ENCODE results near the gene KIRREL3.

Gene KIRREL3

DNA sequence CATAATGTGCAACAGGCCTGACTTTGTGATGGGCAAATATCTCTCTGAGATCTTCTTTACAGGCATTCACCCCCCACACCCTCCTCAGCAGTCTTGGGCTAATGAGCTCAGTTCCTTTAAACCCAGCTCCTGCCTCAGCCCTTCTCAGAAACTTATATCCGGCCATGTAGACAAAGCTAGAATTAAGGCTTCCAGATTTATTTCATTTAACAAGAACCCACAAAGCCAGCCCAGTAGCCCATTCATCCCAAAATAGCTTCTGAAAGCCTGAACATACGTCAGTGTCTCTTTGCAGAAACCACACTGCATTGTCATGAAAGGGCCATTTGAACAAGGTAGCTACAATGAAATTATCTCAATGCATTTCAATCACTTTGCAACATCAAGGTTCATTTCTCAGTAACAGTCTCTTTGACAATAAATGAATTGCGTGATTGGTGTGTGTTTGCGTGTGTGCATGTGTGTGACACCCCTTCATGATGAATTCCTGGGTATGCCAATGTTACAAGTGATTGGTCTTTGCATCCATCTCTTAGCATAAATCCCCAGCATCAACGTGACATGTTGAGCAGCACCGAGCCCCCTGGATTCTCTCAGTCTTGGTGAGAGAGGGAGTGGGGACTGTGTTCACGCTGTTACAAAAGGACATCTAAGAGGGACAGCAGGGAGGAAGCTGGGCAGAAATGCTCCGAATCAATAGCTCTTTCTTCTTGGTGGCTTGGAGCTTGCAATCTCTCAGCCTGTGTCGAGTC is 299.6 kb downstream of the KIRREL3 start:
- DNase-seq, result no peak

DNA sequence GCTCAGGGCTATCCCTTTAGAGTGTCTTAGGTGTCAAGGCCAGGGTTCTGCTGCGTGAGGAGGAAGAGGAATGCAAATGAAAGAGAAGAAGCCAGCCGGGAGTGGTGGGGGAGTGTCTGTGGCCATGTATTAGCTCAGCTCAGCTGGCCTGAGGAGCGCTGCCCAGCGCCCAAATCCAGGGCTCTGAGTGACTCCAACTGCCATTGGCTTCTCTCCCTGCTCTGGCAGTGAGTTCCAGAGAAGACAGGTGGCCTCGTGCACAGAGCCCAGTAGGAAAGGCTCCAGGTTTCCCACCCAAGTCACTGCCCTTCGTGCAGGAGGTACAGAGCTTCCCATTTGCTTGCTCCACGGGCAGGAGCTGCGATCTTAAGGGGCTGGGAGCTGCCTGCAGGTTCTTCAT is 302.0 kb downstream of the KIRREL3 start:
- no peak for DNase-seq

DNA sequence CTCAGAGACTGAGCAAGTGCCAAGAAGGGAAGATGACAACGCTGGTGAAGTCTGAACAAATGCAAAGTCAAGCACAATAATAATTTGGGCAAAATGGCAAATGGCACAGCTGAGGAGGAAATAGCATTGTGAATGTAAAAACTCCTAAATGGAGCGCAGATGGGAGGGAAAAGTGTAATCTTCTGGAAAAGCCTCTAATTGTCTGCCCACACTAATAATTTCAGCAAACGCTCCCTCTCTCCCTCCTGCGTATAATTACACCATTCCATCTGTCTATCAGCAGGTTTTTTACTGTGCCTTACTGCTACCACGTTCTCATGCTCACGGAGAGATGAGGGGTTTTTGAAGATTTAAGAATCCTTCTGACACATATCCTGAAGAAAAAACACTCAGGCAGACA is 302.6 kb downstream of the KIRREL3 start:
- no peak for DNase-seq

DNA sequence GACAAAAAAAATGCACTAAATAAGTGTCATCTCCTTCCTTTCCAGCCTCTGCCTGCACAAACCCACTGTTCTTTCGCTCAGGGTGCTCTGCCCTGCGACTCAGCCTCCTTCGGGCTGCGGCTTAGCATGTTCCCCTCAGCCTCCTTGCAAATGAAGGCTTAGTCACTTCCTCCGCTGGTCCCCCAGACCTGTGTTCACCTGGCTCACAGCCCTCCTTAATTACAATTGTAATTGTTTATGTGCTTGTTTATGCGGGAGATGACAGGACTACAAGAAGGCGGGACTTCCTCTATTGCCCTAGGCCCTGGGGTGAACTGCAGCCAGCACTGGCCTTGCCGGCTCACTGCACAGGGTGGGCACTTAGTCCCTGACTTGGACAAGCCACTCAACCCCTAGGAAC is 303.6 kb downstream of the KIRREL3 start:
- no peak for DNase-seq

DNA sequence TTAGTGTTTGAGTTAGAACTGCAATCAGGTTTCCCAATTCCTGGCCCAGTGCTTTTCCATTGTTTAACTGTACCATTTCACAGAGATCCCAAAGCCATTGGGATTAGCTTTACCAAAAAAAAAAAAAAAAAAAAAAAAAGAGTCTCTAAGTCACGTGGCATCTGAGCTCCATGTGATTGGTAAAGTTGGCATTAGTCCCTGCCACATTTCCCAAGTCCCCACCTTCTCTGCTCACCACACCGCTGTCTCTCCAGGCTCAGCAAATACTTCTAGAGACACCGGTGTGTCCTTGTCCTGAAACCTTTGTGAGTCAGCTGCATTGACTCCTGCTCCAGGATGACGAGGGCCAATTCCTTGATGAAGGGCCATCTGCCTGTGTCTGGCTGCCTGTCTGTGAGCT is 305.3 kb downstream of the KIRREL3 start:
- no peak for DNase-seq

DNA sequence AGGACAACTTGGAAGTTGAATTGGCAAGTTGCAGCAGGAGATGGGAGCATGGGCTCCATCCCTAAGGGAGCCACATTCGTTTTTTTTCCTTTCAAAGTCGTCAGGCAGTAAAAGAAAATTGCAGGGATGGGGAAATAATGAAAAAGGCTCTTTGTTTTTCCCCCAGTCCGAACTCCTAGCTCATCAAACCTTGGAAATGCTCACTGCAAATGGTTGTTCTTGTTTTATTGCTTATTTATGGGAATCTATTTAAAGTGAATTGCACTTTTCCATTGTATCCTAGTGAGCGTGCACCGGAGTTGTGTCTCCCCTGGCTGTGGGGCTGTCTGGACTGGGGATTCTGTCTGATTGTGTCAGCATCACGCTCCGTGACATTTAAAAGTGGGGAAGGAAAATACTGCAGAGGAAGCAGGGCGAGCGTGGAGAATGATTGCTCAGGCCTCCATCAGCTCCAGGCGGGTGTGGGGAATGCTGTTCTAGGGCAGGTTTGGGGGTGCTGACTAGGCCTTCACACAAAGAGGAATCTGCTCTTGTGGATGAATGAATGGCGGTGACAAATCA is 306.4 kb downstream of the KIRREL3 start:
- DNase-seq, result no peak

DNA sequence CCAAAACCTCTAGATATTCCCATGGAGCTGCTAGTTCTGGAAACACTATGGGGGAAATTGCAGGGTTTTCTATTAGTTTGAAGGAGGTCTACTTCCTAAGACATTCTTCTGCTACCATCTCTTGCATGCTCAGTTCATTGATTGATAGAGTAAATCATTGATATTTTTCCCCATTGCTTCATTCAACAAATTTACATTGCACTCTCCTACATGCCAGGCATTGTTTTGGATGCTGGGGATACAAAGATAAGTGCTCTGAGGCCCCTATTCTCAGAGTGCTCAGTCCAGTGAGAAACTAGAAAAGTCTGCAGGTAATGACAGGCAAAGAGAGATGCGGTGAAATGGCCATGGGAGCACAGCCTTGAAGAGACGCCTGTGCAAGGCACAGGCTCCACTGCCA is 313.1 kb downstream of the KIRREL3 start:
- no peak for DNase-seq

DNA sequence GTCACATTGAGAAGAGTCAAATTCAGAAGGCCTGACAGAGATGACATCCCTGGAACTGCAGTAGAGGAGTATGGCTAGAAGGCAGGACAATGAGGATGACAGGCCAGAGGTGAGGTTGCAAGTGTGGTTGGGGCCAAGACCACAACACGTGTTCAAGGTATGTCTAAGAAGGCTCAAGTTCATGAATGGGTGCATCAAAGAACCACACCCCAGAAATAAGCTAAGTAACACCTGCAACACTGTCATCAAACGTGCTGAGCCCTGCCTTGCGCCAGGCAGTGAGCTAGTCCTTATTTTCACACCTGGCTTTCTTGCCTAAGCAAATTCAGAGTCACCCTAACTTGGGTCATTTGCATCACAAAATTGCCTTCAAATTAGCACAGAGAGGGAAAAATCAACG is 313.6 kb downstream of the KIRREL3 start:
- no peak for DNase-seq

DNA sequence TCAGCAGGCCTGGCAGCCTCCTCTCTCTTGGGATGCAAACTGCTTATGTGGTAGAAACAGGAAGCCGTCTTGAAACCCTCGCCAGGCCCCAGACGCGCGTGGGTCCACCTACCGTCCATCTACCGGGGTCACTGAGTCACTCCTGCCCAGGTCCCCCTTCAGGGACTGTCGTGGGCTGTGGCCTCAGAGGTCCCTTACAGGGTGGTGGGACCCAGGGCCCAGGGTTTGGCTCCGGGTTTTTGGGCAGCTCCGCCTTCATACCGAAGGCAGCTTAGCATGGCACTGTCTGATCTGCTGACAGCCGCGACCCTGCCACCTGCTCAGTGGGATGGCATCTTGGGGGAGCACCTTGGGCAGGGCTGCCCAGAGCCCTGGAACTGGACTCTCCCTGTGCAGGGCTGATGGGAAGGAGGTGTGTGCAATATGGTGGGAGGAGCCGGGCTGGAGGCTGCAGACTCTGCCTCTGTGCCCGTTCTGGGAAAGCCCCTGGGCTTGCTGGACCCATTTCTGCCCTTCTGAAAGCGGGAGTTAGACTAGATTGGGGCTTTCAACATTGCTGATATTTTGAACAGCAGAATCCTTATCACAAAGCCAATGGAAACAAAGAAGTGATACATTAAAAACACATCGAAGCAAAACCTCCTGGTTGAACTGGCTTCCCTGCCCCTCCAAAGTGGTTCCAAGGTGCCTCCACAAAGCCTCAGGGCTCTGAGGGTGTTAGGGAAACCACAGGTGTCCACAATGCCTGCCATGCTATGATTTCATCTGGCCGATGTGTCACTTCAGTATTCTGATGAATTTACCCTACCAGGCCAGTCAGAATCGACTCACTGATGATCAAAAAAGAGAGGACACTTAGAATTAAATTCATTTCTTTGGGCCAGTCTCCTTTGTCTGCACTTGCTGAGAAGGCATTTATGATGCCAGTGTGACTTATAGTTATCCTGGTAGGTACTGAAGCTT is 316.5 kb downstream of the KIRREL3 start:
- DNase-seq, result no peak

DNA sequence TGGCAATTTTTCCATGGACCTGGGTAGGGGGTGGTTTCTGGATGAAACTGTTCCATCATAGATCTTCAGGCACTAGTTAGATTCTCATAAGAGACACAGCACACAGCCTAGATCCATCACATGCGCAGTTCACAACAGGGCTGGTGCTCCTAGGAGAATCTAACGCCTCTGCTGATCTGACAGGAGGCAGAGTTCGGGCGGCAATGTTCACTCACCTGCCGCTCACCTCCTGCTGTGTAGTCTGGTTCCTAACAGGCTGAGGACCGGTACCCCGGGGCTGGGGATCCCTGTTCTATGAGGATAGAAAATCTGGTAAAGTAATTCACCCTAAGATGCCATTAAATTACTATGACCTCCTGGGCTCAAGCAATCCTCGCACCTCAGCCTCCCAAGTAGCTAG is 318.0 kb downstream of the KIRREL3 start:
- DNase-seq, result no peak

DNA sequence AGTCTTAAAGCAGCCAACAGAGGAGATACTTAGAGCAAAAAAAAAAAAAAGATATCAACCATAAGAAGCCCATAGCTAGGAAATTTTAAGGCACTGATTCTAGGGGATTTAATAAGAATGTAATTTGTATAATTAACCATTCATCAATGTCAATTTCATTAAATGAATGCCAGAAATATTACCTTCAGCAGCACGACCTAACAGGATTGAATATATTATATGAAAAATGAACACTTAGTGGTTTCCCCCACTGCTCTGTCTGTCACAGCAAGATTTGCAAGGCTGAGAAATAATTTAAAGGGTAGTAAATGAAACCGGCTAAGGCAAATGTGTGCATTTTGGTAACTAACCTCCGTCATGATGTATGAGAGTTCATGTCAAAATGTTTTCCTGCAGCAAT is 319.9 kb downstream of the KIRREL3 start:
- no peak for DNase-seq

DNA sequence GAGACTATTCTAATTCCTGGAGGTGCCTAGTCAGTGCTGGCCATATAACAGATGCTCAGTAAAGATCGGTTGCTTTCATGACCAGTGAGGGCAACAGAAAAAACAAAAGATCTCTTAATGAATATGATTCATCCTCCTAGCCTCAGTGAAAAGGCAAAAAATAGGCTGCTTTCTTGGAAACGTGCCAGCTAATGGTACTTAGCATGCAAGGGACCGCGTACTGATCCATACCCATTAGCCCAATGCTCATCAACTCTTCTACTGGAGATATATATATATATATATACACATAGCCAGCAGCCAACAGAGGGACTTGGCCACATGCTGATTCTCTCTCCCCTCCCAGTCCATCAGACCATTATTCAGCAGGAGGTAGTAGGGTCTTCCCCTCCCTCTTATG is 320.4 kb downstream of the KIRREL3 start:
- no peak for DNase-seq

DNA sequence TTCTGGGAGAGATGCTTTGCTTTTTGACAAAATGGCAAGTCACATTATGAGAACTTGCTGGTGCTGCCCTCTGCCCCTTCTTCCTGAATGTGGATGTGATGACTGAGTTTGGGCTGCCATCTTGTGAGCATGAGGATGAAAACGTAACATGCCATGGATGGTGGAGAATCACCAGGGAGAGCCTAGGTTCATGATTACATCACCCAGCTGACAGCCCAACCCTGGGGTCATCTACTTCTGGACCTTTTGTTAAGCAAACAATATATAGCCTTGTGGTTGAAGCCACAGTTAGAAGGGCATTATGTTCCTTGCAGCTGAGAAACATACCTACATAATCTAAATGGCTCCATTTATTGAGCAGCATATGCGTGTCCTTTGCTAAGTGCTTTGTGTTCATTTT is 321.5 kb downstream of the KIRREL3 start:
- no peak for DNase-seq

DNA sequence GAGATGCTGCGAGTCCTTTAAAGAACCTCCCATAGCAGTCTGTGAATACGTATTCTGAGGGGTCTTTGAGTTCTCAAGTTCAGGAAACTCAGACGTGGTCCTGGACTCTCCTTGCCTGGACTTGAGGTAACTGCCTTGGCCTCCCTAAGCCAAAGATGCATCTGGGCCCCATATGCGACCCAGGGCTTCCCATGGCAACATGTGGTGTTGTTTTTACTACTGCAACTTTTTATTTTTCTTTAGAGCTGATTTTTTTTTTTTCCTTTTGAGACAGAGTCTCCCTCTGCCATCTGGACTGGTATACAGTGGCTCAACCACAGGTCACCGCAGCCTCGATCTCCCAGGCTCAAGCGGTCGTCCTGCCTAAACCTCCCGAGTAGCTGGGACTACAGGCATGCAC is 324.0 kb downstream of the KIRREL3 start:
- DNase-seq, result no peak

DNA sequence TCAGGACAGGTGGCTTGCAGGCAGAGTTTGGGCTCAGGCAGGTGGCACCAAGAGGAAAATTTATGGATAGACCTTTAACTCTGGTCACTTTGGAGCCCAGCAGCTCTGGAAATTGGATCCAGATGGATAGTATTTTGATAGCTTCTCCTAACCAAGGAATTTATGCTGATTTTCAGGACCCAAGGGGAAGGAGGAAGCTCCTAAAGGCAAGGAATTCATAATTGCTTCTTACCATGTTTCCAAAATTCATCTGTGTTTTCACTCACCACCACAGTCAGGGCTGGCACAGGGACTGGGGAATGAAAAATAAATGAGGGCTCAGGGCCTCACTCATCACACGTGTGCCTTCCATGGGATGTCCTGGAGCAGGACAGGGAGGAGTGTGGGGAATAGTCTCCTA is 327.3 kb downstream of the KIRREL3 start:
- DNase-seq, result no peak

DNA sequence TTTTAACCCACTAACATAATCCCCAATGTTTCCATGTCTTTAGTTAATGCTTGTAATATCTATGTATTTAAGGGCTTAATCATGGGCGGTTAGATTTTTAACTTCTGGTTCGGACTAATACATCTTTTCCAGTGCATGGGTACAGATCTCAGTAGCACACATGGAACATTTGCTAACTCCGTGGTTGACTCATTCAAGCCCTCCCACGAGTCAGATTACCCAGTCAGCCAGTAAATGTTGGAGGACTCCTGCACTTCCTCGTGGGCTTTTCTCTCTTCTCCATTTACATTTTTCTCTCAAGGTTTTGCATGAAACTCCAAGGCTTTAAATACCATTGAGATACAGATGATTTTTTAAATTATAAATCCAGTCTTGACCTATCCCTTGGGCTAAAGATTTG is 331.2 kb downstream of the KIRREL3 start:
- no peak for DNase-seq

DNA sequence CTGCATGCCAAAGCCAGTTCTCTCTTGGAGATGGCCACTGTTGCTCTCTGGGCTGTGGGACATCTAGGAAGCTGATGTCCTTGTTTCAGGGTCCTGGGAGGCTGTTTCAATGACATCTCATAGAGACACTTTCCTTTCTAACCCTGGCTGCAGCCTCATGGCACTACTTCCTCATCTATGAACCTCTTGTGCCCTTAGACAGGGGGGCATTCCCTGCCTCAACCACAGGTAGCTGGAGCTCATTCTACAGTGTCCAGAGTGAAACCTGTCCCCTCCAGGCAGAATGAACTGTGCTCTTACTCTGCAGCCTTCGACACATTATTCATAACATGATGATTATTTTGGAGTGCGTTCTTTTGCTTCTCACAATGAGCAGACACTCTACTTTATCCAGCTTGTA is 335.9 kb downstream of the KIRREL3 start:
- DNase-seq, result no peak

DNA sequence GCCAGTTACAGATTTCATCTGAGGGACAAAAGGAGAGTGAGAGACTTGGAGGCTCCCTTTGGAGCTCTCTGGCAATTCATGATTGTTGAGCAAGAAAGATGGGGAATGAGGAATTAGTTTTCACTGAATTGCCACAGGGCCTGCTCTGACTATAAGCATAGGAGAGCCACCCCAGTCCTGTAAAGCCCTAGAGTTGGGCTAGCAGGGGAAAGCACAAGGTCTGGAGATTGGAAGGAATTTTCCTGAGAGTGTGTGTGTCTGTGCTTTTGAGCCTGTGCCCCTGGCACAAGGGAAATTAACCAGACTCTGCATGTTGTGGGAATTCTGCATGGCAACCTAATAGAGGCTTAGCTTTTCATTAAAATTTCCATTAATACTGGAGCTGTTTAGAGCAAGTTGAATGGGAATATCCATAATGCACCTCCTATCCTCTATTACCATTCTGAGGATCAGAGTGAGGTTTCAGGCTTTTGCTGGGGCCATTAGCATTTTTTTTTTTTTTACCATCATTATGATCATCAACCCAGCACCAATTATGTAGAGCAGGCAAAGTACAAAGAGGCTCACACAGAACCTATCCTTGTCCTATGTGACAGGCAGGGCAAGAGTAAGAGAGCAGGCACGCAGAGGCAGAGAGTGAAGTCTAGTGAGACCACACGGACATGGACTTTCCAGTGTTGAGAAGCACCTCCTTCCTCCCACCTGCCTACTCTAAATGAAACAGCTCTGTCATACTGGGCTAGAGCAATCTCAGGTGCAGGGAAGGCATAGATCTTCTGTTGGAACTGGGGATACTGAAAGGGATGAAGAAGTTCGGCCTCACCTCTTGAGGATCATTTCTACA is 336.6 kb downstream of the KIRREL3 start:
- no peak for DNase-seq

DNA sequence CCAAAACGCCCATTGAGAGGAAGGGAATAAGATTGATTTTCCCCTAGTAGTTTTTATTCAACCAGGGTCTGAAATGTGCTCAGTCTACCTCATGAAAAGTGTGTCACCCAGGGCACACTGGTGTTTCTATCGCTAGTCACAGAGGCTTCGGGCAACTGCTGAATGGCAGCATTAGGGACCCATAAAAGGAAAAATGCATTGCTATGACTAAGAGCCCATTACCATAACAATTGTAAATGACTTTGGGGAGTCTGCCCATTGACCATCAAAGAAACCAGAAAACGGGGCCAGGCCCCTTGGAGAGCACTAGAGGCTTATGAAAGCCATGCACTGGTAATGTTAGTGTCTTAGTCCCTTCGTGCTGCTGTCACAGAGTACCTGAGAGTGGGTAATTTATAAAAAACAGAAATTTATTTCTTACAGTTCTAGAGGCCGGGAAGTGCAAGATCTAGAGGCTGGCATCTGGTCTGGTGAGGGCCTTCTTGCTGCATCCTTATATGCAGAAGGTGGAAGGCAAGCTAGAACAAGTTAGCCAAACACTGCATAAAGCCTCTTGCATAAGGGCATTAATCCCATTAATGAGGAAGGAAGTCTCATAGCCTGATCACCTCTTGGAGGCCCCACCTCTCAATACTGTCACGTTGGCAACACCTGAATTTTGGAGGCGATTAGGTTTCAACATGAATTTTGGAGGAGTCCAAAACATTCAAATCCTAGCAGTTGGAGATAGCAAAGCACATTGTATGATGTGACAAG is 338.4 kb downstream of the KIRREL3 start:
- no peak for DNase-seq

DNA sequence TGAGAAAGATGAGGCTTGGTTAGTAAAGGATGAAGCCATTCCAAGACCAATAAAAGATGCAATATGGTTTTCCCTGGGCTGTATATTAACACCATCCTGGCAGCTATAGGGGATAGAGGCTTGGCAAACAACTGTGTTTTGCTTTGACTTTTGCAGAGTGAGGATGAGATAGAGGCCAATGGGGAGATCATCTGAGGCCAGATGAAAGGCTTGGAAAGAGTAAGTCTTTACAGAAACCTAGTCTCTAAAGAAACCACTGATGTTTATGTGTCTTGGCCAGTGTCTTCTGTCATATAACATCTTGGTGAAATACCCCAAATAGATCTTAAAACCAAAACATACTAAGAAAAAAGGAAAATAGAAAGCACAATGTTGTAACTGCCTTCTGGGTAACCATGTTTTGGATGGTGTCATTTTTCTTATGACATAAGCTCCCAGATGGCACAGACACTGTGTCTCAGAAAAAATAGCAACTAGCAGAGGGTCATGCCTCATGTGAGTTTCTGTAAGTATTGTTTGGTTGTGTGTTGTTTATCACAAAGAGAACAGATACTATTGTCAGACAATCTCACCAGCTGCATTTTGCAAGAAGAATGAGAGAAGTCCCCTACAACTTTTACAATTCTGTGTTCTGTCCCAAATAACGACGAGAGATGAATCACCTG is 339.7 kb downstream of the KIRREL3 start:
- no peak for DNase-seq

DNA sequence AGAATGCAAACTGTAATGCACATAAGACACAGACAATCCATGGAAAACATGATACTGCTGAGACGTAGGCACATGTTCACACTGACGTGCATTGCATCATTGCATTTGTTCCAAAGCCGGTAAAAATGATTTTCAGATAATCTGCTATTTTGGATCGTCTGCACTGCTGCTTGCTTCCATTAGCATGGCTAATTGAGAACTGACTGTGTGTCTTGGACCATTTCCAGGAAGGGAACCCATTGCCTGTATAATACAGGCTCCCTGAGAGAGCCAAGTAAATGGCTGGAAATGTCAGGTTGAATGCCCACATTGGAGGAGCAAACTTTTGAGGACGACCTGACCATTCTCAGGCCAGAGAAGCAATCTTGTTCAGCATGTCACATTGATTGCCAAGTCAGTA is 340.2 kb downstream of the KIRREL3 start:
- DNase-seq, result no peak

Data from activated CD4-positive, alpha-beta T cell treated with anti-CD3 and anti-CD28 coated beads, Interleukin-2, amount 50 U/mL, for 16 hours (primary cell).